ENCODE results near the gene FNDC11.
A peak's percentile ranks its signal among the peaks of the same experiment; 100 is the strongest.

FNDC11 gene

DNA sequence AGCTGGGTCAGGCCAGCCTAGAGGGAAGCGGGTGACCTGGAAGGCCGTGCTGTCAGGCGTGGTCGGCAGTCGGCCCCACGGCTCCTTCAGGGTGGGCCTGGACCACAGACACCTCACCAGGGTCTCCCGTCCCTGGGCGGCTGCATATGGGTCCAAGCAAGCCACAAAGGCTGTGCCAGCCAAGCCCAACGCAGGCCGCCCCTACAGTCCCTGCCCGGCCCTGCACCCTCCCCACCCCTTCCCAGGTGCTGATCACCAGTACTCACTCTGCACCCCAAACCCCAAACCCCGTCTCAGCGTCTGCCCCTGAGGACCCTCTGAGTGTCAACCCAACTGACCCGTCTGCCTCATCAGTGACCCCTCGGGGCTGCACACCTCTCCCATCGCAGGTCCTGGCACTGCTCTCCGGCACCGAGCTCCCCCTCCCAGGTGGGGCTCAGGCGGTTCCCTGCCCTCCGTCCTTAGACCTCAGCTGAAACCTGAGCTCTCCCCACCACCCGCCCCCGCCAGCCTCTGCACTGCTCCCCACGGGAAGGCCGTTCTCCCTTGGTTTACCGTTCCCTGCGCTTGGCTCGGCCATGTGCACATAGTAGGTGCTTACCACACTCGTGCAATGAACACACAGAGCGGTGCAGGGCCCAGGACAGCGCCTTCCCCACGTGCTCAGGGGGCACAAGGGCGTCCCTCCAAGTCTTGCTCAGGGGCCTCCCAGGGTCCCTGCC lies 34.9 kb upstream of the FNDC11 start:
- no peaks in the 10 kb centered on the region for H3K27me3 ChIP-seq (ENCODE audit: control insufficient read depth, insufficient read depth, low read length)
- H3K4me3 ChIP-seq (ENCODE audit: low read length), result peak overlapping the region; percentile 73
- no peak overlapping the region for H3K27ac ChIP-seq (ENCODE audit: low read depth, low read length)
- no peak overlapping the region for H3K9ac ChIP-seq (ENCODE audit: low read length)
- peaks cover 8% of the 10 kb centered on the region for H3K4me1 ChIP-seq (ENCODE audit: control insufficient read depth, insufficient read depth, low read length)
- H3K36me3 ChIP-seq (ENCODE audit: control insufficient read depth, insufficient read depth, low read length), result peaks cover 7% of the 10 kb centered on the region

- Histone ChIP-seq H3K4me1 (ENCODE audit: control insufficient read depth, insufficient read depth, low read length) (peaks cover 8% of the 10 kb centered on the region), H3K36me3 (ENCODE audit: control insufficient read depth, insufficient read depth, low read length) (peaks cover 7% of the 10 kb centered on the region), H3K27me3 (ENCODE audit: control insufficient read depth, insufficient read depth, low read length) (no peaks in the 10 kb centered on the region), H3K9ac (ENCODE audit: low read length) (no peak overlapping the region), H3K4me3 (ENCODE audit: low read length) (peak overlapping the region; percentile 73), H3K27ac (ENCODE audit: low read depth, low read length) (peak overlapping the region; percentile 89)
Observed at GRCh38 chr20:63519668-63520503, 34.1 kb upstream of the FNDC11 start.

GRCh38 chr20:63520504-63520933 lies 33.4 kb upstream of the FNDC11 start, which contains the start of gene PPDPF:
Gene PPDPF (plus strand): TSS chr20:63520765. CDS start chr20:63521309, 544 bp downstream.
- Histone ChIP-seq H3K36me3 (ENCODE audit: control insufficient read depth, insufficient read depth, low read length) (peaks cover 7% of the 10 kb centered on the region), H3K4me3 (ENCODE audit: low read length) (peak within 1 kb of the TSS; percentile 81), H3K9ac (ENCODE audit: low read length) (peak within 1 kb of the TSS; percentile 91), H3K27ac (ENCODE audit: low read depth, low read length) (peak within 1 kb of the TSS; percentile 89), H3K27me3 (ENCODE audit: control insufficient read depth, insufficient read depth, low read length) (no peaks in the 10 kb centered on the region), H3K4me1 (ENCODE audit: control insufficient read depth, insufficient read depth, low read length) (peaks cover 8% of the 10 kb centered on the region)

- peak overlapping the region; percentile 91 for H3K9ac ChIP-seq (ENCODE audit: low read length)
- H3K4me1 ChIP-seq (ENCODE audit: control insufficient read depth, insufficient read depth, low read length), result peaks cover 8% of the 10 kb centered on the region
- peak overlapping the region; percentile 81 for H3K4me3 ChIP-seq (ENCODE audit: low read length)
- H3K27me3 ChIP-seq (ENCODE audit: control insufficient read depth, insufficient read depth, low read length), result no peaks in the 10 kb centered on the region
- peaks cover 7% of the 10 kb centered on the region for H3K36me3 ChIP-seq (ENCODE audit: control insufficient read depth, insufficient read depth, low read length)
- H3K27ac ChIP-seq (ENCODE audit: low read depth, low read length), result peak overlapping the region; percentile 89
Observed at GRCh38 chr20:63520934-63521601, 32.9 kb upstream of the FNDC11 start.

GRCh38 chr20:63521602-63522001 lies 32.4 kb upstream of the FNDC11 start:
- Histone ChIP-seq H3K27ac (ENCODE audit: low read depth, low read length) (peak overlapping the region; percentile 89), H3K9ac (ENCODE audit: low read length) (peak overlapping the region; percentile 91), H3K4me3 (ENCODE audit: low read length) (peak overlapping the region; percentile 81), H3K36me3 (ENCODE audit: control insufficient read depth, insufficient read depth, low read length) (peaks cover 7% of the 10 kb centered on the region), H3K4me1 (ENCODE audit: control insufficient read depth, insufficient read depth, low read length) (peaks cover 8% of the 10 kb centered on the region), H3K27me3 (ENCODE audit: control insufficient read depth, insufficient read depth, low read length) (no peaks in the 10 kb centered on the region)

DNA sequence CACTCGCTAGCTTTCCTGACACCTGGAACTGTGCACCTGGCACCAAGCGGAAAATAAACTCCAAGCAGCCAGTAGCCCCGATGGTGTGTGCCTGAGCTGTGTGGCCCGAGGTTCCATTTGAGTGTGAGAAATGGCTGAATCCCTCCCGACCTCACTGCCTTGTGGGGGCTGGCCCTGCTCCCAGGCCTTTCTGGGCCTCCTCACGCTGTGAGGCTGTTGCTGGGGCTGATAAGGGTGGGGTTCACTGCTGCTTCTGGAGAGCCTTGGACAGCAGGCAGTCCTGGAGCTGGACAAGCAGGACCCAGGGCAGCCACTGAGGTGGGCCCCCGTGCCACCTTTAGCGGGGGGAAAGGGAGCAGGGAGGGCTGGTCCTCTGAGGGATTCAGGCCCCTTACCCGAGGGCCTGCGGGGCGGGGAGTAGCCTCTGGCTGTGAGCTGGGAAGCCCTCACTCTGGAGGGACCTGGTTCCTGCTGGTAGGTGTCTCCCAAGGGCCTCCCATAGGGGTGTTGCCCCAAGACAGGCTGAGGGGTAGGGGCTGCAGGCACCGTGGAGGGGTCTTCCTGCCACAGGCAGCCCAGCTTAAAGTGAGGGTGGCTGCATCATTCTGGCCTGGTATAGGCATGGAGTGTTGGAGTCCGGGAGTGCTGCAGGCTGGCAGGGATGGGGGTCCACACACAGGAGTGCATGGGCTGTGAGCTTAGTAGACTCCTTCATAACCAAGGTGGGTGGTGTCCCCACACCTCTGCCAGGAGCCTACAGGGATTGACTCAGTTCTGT lies 31.7 kb upstream of the FNDC11 start:
- Histone ChIP-seq H3K27ac (ENCODE audit: low read depth, low read length) (no peak overlapping the region), H3K4me1 (ENCODE audit: control insufficient read depth, insufficient read depth, low read length) (peaks cover 8% of the 10 kb centered on the region), H3K27me3 (ENCODE audit: control insufficient read depth, insufficient read depth, low read length) (no peaks in the 10 kb centered on the region), H3K36me3 (ENCODE audit: control insufficient read depth, insufficient read depth, low read length) (peaks cover 7% of the 10 kb centered on the region), H3K4me3 (ENCODE audit: low read length) (peak overlapping the region; percentile 57), H3K9ac (ENCODE audit: low read length) (no peak overlapping the region)

GRCh38 chr20:63522981-63523611 lies 30.9 kb upstream of the FNDC11 start:
- Histone ChIP-seq H3K4me3 (ENCODE audit: low read length) (no peak overlapping the region), H3K9ac (ENCODE audit: low read length) (no peak overlapping the region), H3K36me3 (ENCODE audit: control insufficient read depth, insufficient read depth, low read length) (peaks cover 7% of the 10 kb centered on the region), H3K27me3 (ENCODE audit: control insufficient read depth, insufficient read depth, low read length) (no peaks in the 10 kb centered on the region), H3K4me1 (ENCODE audit: control insufficient read depth, insufficient read depth, low read length) (peaks cover 8% of the 10 kb centered on the region), H3K27ac (ENCODE audit: low read depth, low read length) (no peak overlapping the region)

GRCh38 chr20:63525185-63525584 lies 28.8 kb upstream of the FNDC11 start:
- H3K27ac ChIP-seq (ENCODE audit: low read depth, low read length), result no peak overlapping the region
- no peaks in the 10 kb centered on the region for H3K27me3 ChIP-seq (ENCODE audit: control insufficient read depth, insufficient read depth, low read length)

GRCh38 chr20:63525971-63526370 lies 28.0 kb upstream of the FNDC11 start:
- Histone ChIP-seq H3K36me3 (ENCODE audit: control insufficient read depth, insufficient read depth, low read length) (peaks cover 7% of the 10 kb centered on the region), H3K9ac (ENCODE audit: low read length) (no peak overlapping the region), H3K4me1 (ENCODE audit: control insufficient read depth, insufficient read depth, low read length) (peaks cover 8% of the 10 kb centered on the region), H3K27ac (ENCODE audit: low read depth, low read length) (no peak overlapping the region), H3K4me3 (ENCODE audit: low read length) (no peak overlapping the region), H3K27me3 (ENCODE audit: control insufficient read depth, insufficient read depth, low read length) (no peaks in the 10 kb centered on the region)

More at GRCh38 chr20:63525185-63525584, 28.8 kb upstream of the FNDC11 start:
- no peak overlapping the region for H3K4me3 ChIP-seq (ENCODE audit: low read length)
- no peak overlapping the region for H3K9ac ChIP-seq (ENCODE audit: low read length)
- H3K36me3 ChIP-seq (ENCODE audit: control insufficient read depth, insufficient read depth, low read length), result peaks cover 7% of the 10 kb centered on the region
- peaks cover 8% of the 10 kb centered on the region for H3K4me1 ChIP-seq (ENCODE audit: control insufficient read depth, insufficient read depth, low read length)

GRCh38 chr20:63527184-63527583 lies 26.8 kb upstream of the FNDC11 start:
- H3K27ac ChIP-seq (ENCODE audit: low read depth, low read length), result no peak overlapping the region
- no peak overlapping the region for H3K4me3 ChIP-seq (ENCODE audit: low read length)
- peaks cover 5% of the 10 kb centered on the region for H3K27me3 ChIP-seq (ENCODE audit: control insufficient read depth, insufficient read depth, low read length)
- H3K9ac ChIP-seq (ENCODE audit: low read length), result no peak overlapping the region
- peaks cover 3% of the 10 kb centered on the region for H3K4me1 ChIP-seq (ENCODE audit: control insufficient read depth, insufficient read depth, low read length)
- H3K36me3 ChIP-seq (ENCODE audit: control insufficient read depth, insufficient read depth, low read length), result peaks cover 7% of the 10 kb centered on the region

DNA sequence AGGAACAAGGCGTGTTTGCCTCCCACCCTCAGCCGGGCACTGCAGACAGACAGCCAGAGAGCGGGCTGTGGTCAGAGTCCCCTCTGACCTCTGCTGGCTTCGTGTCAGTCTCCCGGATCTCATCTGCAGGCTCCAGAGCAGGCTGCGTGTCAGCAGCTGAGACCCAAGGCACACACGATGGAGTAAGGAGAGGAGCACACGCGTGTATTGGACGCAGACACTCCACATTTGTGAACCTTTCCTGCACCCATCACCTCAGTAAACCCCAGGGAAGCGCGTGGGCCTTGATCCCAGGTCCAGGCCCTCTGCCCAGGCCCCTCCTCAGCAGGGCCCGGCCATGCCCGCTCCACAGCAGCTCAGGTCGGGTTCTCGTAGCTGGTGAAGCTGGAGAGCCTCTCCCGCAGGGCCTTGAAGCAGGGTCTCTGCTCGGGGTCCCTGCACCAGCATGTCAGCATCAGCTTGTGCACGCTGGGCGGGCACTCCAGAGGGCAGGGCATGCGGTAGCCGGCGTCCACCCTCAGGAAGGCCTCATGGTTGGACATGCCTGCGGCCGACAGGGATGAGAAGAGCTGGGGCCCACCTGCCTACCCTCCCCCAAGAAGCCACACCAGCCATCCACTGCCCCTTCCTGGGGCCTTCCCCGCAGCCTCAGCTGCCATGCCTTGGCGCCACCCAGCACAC lies 24.6 kb upstream of the FNDC11 start:
- H3K4me1 ChIP-seq (ENCODE audit: control insufficient read depth, insufficient read depth, low read length), result no peaks in the 10 kb centered on the region
- no peak overlapping the region for H3K9ac ChIP-seq (ENCODE audit: low read length)
- H3K27ac ChIP-seq (ENCODE audit: low read depth, low read length), result no peak overlapping the region

More for the DNA sequence above, 24.6 kb upstream of the FNDC11 start:
- H3K27me3 ChIP-seq (ENCODE audit: control insufficient read depth, insufficient read depth, low read length), result peaks cover 8% of the 10 kb centered on the region
- H3K36me3 ChIP-seq (ENCODE audit: control insufficient read depth, insufficient read depth, low read length), result no peaks in the 10 kb centered on the region
- no peak overlapping the region for H3K4me3 ChIP-seq (ENCODE audit: low read length)
